ENCODE results near the gene AGAP1.

AGAP1 gene

GRCh38 chr2:235726554-235726953, 232.7 kb downstream of the AGAP1 start:
- in situ Hi-C loops (cut with MboI; ENCODE audit: low sequenced_read_pairs), result no loop called here

GRCh38 chr2:235727174-235727573, 233.3 kb downstream of the AGAP1 start:
- in situ Hi-C loops (cut with MboI; ENCODE audit: low sequenced_read_pairs), result no loop called here

- in situ Hi-C loops (cut with MboI; ENCODE audit: low sequenced_read_pairs), result no loop called here
These were observed 234.3 kb downstream of the AGAP1 start for GRCh38 chr2:235727891-235728799.

GRCh38 chr2:235728800-235729556, 235.1 kb downstream of the AGAP1 start:
- in situ Hi-C loops (cut with MboI; ENCODE audit: low sequenced_read_pairs), result no loop called here

GRCh38 chr2:235729557-235729947, 235.7 kb downstream of the AGAP1 start:
- in situ Hi-C loops (cut with MboI; ENCODE audit: low sequenced_read_pairs), result no loop called here

- in situ Hi-C loops (cut with MboI; ENCODE audit: low sequenced_read_pairs), result no loop called here
These were observed 236.3 kb downstream of the AGAP1 start for GRCh38 chr2:235730115-235730514.

- in situ Hi-C loops (cut with MboI; ENCODE audit: low sequenced_read_pairs), result no loop called here
These were observed 239.9 kb downstream of the AGAP1 start for GRCh38 chr2:235733761-235734160.

GRCh38 chr2:235734168-235734567, 240.3 kb downstream of the AGAP1 start:
- in situ Hi-C loops (cut with MboI; ENCODE audit: low sequenced_read_pairs), result no loop called here

- in situ Hi-C loops (cut with MboI; ENCODE audit: low sequenced_read_pairs), result no loop called here
These were observed 240.9 kb downstream of the AGAP1 start for GRCh38 chr2:235734688-235735231.

GRCh38 chr2:235737396-235737795, 243.6 kb downstream of the AGAP1 start:
- in situ Hi-C loops (cut with MboI; ENCODE audit: low sequenced_read_pairs), result no loop called here

- in situ Hi-C loops (cut with MboI; ENCODE audit: low sequenced_read_pairs), result no loop called here
These were observed 244.0 kb downstream of the AGAP1 start for GRCh38 chr2:235737840-235738239.

GRCh38 chr2:235739704-235740415, 246.0 kb downstream of the AGAP1 start:
- in situ Hi-C loops (cut with MboI; ENCODE audit: low sequenced_read_pairs), result no loop called here

- in situ Hi-C loops (cut with MboI; ENCODE audit: low sequenced_read_pairs), result no loop called here
These were observed 247.0 kb downstream of the AGAP1 start for GRCh38 chr2:235740821-235741220.

GRCh38 chr2:235744161-235744560, 250.3 kb downstream of the AGAP1 start:
- in situ Hi-C loops (cut with MboI; ENCODE audit: low sequenced_read_pairs), result no loop called here

GRCh38 chr2:235745597-235745996, 251.8 kb downstream of the AGAP1 start:
- in situ Hi-C loops (cut with MboI; ENCODE audit: low sequenced_read_pairs), result no loop called here

- in situ Hi-C loops (cut with MboI; ENCODE audit: low sequenced_read_pairs), result no loop called here
These were observed 252.6 kb downstream of the AGAP1 start for GRCh38 chr2:235746257-235746934.

- in situ Hi-C loops (cut with MboI; ENCODE audit: low sequenced_read_pairs), result no loop called here
These were observed 253.3 kb downstream of the AGAP1 start for GRCh38 chr2:235747001-235747785.

- in situ Hi-C loops (cut with MboI; ENCODE audit: low sequenced_read_pairs), result no loop called here
These were observed 253.9 kb downstream of the AGAP1 start for GRCh38 chr2:235747786-235748091.

GRCh38 chr2:235749121-235749770, 255.4 kb downstream of the AGAP1 start:
- in situ Hi-C loops (cut with MboI; ENCODE audit: low sequenced_read_pairs), result no loop called here
